Gastroesophageal sphincter (tissue), 3 donors: ENCODE results near the gene GABARAP.
A peak's percentile ranks its signal among the peaks of the same experiment; 100 is the strongest.

Experiments used
- EP300 ChIP-seq: sonication (generic); formaldehyde crosslinking; IDR thresholded peaks from one replicate; pipeline ENCODE4 v1.6.1; 2017; ENCODE audit warnings: antibody characterized with exemption, mild to moderate bottlenecking
- POLR2A ChIP-seq, 2 donors: fragments of 450-650 bp; IDR thresholded peaks; one replicate each; pipeline ENCODE4 v1.6.1; 2017; ENCODE audit warnings: antibody characterized with exemption in 2 of 2, mild to moderate bottlenecking in 2 of 2, moderate library complexity in 1 of 2
- POLR2AphosphoS5 ChIP-seq: sonication (generic); formaldehyde crosslinking; IDR thresholded peaks from one replicate; pipeline ENCODE4 v1.6.1; 2017; ENCODE audit warnings: antibody characterized with exemption
- TF ChIP-seq, protein P1 (sequence below), 4 experiments: fragments of 200-600 bp in 2 of 4; fragments of 450-650 bp in 2 of 4; sonication (generic) in 1 of 4; IDR thresholded peaks; one replicate each; pipeline ENCODE4 v1.5.1; 2017 to 2019; ENCODE audit warnings: antibody characterized with exemption in 4 of 4, mild to moderate bottlenecking in 2 of 4, moderate library complexity in 2 of 4

DNA sequence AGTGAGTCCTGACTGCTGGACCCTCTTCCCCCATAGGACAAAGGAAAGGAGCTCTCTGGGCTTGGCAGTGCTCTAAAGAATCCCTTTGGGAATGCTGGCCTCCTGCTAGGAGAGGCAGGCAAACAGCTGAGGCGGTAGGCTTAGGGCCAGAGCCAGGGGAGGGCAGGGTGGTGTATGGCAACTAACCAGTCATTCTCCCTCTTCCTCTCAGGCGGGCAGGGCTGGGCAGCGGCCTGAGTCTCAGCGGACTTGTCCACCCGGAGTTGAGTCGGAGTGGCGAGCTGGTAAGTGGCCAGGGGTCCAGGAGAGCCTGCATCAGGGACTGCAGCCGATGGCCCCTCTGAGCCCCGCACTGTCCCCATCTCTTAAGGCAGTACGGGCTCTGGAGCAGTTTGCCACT, 18.1 kb downstream of the GABARAP start:
- TF ChIP-seq POLR2AphosphoS5 = peak; percentile 20
- TF ChIP-seq, protein P1, sequence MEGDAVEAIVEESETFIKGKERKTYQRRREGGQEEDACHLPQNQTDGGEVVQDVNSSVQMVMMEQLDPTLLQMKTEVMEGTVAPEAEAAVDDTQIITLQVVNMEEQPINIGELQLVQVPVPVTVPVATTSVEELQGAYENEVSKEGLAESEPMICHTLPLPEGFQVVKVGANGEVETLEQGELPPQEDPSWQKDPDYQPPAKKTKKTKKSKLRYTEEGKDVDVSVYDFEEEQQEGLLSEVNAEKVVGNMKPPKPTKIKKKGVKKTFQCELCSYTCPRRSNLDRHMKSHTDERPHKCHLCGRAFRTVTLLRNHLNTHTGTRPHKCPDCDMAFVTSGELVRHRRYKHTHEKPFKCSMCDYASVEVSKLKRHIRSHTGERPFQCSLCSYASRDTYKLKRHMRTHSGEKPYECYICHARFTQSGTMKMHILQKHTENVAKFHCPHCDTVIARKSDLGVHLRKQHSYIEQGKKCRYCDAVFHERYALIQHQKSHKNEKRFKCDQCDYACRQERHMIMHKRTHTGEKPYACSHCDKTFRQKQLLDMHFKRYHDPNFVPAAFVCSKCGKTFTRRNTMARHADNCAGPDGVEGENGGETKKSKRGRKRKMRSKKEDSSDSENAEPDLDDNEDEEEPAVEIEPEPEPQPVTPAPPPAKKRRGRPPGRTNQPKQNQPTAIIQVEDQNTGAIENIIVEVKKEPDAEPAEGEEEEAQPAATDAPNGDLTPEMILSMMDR (IDR thresholded peaks at IDR 0.05) = no peak
- no peak for TF ChIP-seq POLR2A (IDR thresholded peaks at IDR 0.05)
- no peak for TF ChIP-seq EP300
